ENCODE measurements around the gene FUT1. TPM values are rescaled to one million over a fixed set of nuclear protein-coding genes. Genes with fewer than 3 reads are reported as not detected.

Gene FUT1
- total and polyA plus RNA-seq, 2 donors (not counting 3 experiments of a cell fraction or from before 2014, with no cell fraction given) = 1.9 to 4.8 TPM

Small RNAs within 50 kb of the gene (small RNA-seq; reads per million reads assigned to genes)
- gene RNU6-317P (ENCODE audit: insufficient read depth, insufficient read length, low read depth, low replicate concordance) = not detected

Other genes starting within 250 kb of the FUT1 start
- gene LMTK3, start 240.8 kb downstream of the FUT1 start, total RNA-seq = 0.11 TPM in 1 of 2 replicates, not detected in the other
- gene LMTK3, start 240.8 kb downstream of the FUT1 start, polyA plus RNA-seq = 0.05 and 0.14 TPM in 2 replicates
- gene SULT2B1, start 200.5 kb downstream of the FUT1 start, total RNA-seq = not detected in 2 replicates
- not detected in 2 replicates for gene SULT2B1, start 200.5 kb downstream of the FUT1 start, polyA plus RNA-seq
- gene SPACA4, start 145.9 kb downstream of the FUT1 start, total RNA-seq = not detected in 2 replicates
- gene SPACA4, start 145.9 kb downstream of the FUT1 start, polyA plus RNA-seq = not detected in 2 replicates
- 1.7 and 3.5 TPM in 2 replicates for gene FAM83E, start 137.6 kb downstream of the FUT1 start, total RNA-seq
- 0.04 and 0.10 TPM in 2 replicates for gene FAM83E, start 137.6 kb downstream of the FUT1 start, polyA plus RNA-seq
- 1,402 and 1,407 TPM in 2 replicates for gene RPL18, start 133.5 kb downstream of the FUT1 start, total RNA-seq
- gene RPL18, start 133.5 kb downstream of the FUT1 start, polyA plus RNA-seq = 2,154 and 2,376 TPM in 2 replicates
- 30.5 and 31.1 TPM in 2 replicates for gene SPHK2, start 133.1 kb downstream of the FUT1 start, total RNA-seq
- gene SPHK2, start 133.1 kb downstream of the FUT1 start, polyA plus RNA-seq = 20.2 and 23.4 TPM in 2 replicates
- gene DBP, start 115.3 kb downstream of the FUT1 start, total RNA-seq = 0.78 and 1.5 TPM in 2 replicates
- 1.8 and 2.0 TPM in 2 replicates for gene DBP, start 115.3 kb downstream of the FUT1 start, polyA plus RNA-seq
- gene CA11, start 106.5 kb downstream of the FUT1 start, total RNA-seq = 2.8 TPM in 2 replicates
- 2.6 and 4.7 TPM in 2 replicates for gene CA11, start 106.5 kb downstream of the FUT1 start, polyA plus RNA-seq
- gene NTN5, start 79.6 kb downstream of the FUT1 start, total RNA-seq = 0.35 TPM in 1 of 2 replicates, not detected in the other
- 0.11 and 0.18 TPM in 2 replicates for gene NTN5, start 79.6 kb downstream of the FUT1 start, polyA plus RNA-seq
- not detected in 2 replicates for gene FUT2, start 56.7 kb downstream of the FUT1 start, total RNA-seq
- gene FUT2, start 56.7 kb downstream of the FUT1 start, polyA plus RNA-seq = not detected in 2 replicates
- 0.76 and 0.84 TPM in 2 replicates for gene MAMSTR, start 32.9 kb downstream of the FUT1 start, total RNA-seq
- gene MAMSTR, start 32.9 kb downstream of the FUT1 start, polyA plus RNA-seq = 0.57 and 0.94 TPM in 2 replicates
- gene RASIP1, start 12.0 kb downstream of the FUT1 start, total RNA-seq = 82.1 and 83.1 TPM in 2 replicates
- gene RASIP1, start 12.0 kb downstream of the FUT1 start, polyA plus RNA-seq = 66.2 and 76.2 TPM in 2 replicates
- 1.2 TPM in 2 replicates for gene IZUMO1, start 5.7 kb downstream of the FUT1 start, total RNA-seq
- gene IZUMO1, start 5.7 kb downstream of the FUT1 start, polyA plus RNA-seq = 0.18 and 0.35 TPM in 2 replicates
- not detected in 2 replicates for gene FGF21, start 2.9 kb upstream of the FUT1 start, total RNA-seq
- not detected in 2 replicates for gene FGF21, start 2.9 kb upstream of the FUT1 start, polyA plus RNA-seq
- gene BCAT2, start 58.4 kb upstream of the FUT1 start, total RNA-seq = 53.9 and 62.5 TPM in 2 replicates
- gene BCAT2, start 58.4 kb upstream of the FUT1 start, polyA plus RNA-seq = 62.0 and 74.7 TPM in 2 replicates
- 20.9 and 21.5 TPM in 2 replicates for gene HSD17B14, start 83.8 kb upstream of the FUT1 start, total RNA-seq
- 44.5 and 46.3 TPM in 2 replicates for gene HSD17B14, start 83.8 kb upstream of the FUT1 start, polyA plus RNA-seq
- 4.9 and 10.1 TPM in 2 replicates for gene PLEKHA4, start 116.0 kb upstream of the FUT1 start, total RNA-seq
- 3.9 and 4.5 TPM in 2 replicates for gene PLEKHA4, start 116.0 kb upstream of the FUT1 start, polyA plus RNA-seq
- gene PPP1R15A, start 119.8 kb upstream of the FUT1 start, total RNA-seq = 67.4 and 73.4 TPM in 2 replicates
- gene PPP1R15A, start 119.8 kb upstream of the FUT1 start, polyA plus RNA-seq = 34.3 and 42.3 TPM in 2 replicates
- gene TULP2, start 146.1 kb upstream of the FUT1 start, total RNA-seq = not detected in 2 replicates
- gene TULP2, start 146.1 kb upstream of the FUT1 start, polyA plus RNA-seq = 0.08 and 0.18 TPM in 2 replicates
- 190 and 194 TPM in 2 replicates for gene NUCB1, start 147.7 kb upstream of the FUT1 start, total RNA-seq
- gene NUCB1, start 147.7 kb upstream of the FUT1 start, polyA plus RNA-seq = 231 and 237 TPM in 2 replicates
- not detected in 2 replicates for gene DHDH, start 181.1 kb upstream of the FUT1 start, total RNA-seq
- gene DHDH, start 181.1 kb upstream of the FUT1 start, polyA plus RNA-seq = not detected in 2 replicates
- 267 and 295 TPM in 2 replicates for gene BAX, start 202.2 kb upstream of the FUT1 start, total RNA-seq
- gene BAX, start 202.2 kb upstream of the FUT1 start, polyA plus RNA-seq = 283 and 359 TPM in 2 replicates
- gene FTL, start 212.7 kb upstream of the FUT1 start, total RNA-seq = 1,636 and 1,937 TPM in 2 replicates
- 2,748 and 3,914 TPM in 2 replicates for gene FTL, start 212.7 kb upstream of the FUT1 start, polyA plus RNA-seq
- 53.9 and 58.9 TPM in 2 replicates for gene GYS1, start 240.7 kb upstream of the FUT1 start, total RNA-seq
- gene GYS1, start 240.7 kb upstream of the FUT1 start, polyA plus RNA-seq = 39.0 and 41.7 TPM in 2 replicates
- gene RUVBL2, start 241.2 kb upstream of the FUT1 start, total RNA-seq = 110 and 115 TPM in 2 replicates
- gene RUVBL2, start 241.2 kb upstream of the FUT1 start, polyA plus RNA-seq = 185 and 200 TPM in 2 replicates